Activated CD4-positive, alpha-beta T cell treated with anti-CD3 and anti-CD28 coated beads, Interleukin-2, amount 50 U/mL, for 48 hours (primary cell): ENCODE data around the gene MLLT3.

ENCODE experiments used
- DNase-seq, 2 experiments: peaks; one replicate each; pipeline ENCODE4 v3.0.0-alpha.2; 2020

Gene MLLT3

DNA sequence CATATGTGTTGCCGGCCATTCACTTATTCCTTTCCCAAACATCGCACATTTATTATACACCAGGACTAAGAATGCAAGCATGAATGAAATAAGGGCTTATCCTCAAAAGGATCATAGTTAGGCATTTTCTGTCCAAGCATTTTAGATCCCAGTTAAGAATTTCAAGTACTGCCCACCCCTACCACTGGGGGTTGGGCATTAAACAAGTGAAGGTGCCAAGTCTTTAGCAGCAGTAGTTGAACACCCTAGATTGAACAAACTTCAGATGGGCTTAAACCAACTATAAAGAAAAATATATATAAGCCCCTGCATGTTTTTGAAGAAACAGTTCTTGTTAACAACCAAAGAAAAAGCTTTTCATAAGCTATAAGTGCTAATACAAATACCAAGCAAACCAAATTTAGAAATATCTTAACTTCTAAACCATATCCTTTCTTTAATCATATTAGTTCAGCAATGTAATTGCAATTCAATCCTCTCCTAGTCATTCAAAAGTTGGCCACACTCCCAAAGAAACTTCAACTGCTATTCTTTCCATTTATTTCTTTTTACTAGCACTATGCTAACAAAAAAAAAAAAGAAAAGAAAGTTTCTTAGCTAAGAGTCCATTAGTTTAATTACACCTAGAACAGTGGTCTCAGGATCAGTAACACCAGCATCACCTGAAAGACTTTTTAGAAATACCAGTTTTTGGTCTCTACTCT, 149.8 kb downstream of the MLLT3 start:
- DNase-seq, result no peak

GRCh38 chr9:20466328-20467008, 155.8 kb downstream of the MLLT3 start:
- no peak for DNase-seq

DNA sequence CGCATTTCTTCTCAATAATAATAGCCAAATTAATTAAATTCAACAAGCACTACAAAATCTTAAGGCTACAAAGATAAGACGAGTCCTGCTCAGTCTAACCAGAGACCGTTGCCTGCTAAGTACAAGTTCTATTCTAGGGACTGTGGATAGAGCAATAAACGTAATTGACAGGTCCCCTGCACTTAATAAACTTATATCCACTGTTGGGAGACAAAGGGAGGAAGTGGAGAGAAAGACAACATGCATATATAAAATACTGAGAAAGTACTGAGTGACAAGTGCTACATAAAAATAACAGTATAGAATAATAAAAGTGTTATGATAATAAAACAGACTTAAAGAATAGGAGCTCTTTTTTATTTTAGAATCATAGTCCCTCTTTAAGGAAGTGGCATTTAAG, 158.1 kb downstream of the MLLT3 start:
- no peak for DNase-seq

GRCh38 chr9:20463823-20464222, 158.5 kb downstream of the MLLT3 start:
- DNase-seq, result no peak

- no peak for DNase-seq
Measured at GRCh38 chr9:20462410-20462809, 159.9 kb downstream of the MLLT3 start.

DNA sequence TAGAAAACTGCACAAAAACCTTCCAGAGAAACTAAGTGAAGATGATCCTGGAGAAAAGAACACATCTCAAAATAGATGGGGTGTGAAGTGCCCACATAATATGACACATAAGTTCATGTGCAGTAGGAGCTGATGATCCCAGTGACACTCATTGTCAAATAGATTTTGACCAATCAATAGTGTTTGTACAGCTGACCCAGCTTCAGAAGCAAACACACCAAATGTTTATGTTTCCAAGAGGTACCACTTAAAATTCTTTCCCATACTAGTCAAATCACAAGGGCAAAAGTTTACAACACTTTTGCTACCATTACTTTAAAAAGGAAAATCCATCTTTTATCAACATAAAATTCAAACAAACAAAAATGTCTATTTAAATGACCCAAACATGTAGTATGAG, 175.0 kb downstream of the MLLT3 start:
- no peak for DNase-seq

GRCh38 chr9:20446248-20446647, 176.1 kb downstream of the MLLT3 start:
- DNase-seq, result no peak

DNA sequence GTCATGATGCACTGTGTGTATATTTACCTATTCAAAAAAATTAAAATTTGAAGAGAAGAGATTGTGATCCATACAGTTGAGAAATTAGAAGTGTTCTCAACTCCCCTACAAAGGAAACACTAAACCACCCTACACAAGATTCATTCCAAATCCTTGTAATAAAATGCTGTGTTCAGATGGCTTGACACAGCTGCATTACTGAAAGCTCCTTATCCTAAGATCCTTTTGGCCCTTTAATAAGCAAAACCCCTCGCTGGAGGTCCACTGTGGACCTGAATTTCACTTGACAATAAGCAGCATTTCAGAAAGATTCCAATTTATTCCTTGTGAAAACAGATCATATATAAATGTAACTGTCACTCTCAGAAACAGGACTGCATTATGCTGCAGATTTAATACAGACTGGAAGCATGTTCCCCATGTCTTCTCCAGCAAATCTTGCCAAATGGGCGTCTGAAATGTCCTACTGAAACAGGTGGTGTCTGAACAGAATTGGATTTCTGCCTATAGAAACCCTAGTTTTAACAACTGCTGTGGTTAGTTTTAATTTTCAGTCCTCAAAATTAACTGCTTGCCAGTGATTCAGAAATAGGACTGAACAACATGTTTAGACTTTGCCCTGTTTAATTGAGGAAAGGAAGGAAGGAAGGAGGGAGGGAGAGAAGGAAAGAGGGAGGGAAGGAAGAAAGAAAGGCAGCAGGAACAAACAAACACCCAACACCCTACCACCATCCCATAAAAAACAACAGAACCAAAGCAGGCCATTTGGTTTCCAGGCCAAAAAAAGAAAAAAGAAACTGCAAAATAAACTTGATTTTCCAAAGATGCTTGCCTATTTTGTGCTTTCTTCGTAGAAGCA, 179.6 kb downstream of the MLLT3 start:
- DNase-seq, result no peak

- no peak for DNase-seq
Measured at GRCh38 chr9:20441711-20442423, 180.4 kb downstream of the MLLT3 start.

DNA sequence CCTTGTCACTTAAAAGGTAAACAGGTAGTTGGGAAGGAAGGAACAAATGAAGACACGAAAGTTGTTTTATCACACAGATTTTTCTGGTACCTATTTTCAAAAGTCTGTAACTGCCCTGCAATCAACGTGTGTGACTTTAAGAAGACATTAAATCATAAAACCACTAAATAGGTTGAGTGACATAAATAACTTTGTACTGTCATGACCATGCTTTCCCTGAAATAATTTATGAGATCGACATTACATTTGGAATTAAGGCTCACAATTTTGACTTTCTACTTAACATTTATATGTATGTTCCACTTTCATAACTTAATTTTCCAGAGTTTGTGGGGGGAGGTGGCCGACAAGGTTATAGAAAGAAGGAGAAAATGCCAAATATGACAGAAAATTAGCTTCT, 181.1 kb downstream of the MLLT3 start:
- DNase-seq, result no peak

DNA sequence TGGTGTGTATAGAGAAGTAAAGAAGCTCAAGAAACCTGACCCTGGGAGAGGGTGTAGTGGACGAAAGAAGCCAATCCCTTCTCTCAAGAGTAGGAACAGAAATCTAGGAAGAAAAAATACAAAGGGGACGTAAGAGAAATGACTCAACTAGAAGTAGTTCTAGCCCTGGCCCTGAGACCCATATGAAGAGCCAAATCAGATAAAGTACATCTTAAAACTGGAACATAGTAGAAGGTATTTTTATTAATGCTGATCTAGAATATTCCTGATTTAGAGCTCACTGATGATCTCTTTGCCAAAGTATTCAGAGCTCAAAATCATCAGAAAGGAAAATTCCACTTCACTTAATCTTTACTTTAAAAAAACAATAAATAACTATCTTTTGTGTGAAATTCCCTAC, 184.8 kb downstream of the MLLT3 start:
- no peak for DNase-seq

GRCh38 chr9:20436476-20437195, 185.7 kb downstream of the MLLT3 start:
- DNase-seq, result no peak

GRCh38 chr9:20428976-20429375, 193.3 kb downstream of the MLLT3 start:
- no peak for DNase-seq

DNA sequence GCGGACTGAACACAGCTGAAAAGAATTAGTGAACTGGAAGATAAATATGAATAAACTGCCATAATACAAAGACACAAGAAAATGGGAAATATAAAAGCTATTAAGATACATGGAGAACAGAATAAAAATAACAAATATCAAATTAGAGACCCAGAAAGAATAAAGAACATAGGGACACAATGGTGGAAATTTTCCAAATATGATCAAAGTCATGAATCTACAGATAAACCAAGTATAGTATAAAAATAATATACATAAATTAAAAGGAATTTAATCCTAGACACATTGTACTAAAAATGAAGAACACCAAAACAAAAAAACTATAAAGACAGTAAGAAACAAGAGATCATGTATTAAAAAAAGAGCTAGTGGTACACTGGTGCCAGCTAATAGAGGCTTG, 194.9 kb downstream of the MLLT3 start:
- DNase-seq, result no peak

- no peak for DNase-seq
Measured at GRCh38 chr9:20426019-20426418, 196.3 kb downstream of the MLLT3 start.

DNA sequence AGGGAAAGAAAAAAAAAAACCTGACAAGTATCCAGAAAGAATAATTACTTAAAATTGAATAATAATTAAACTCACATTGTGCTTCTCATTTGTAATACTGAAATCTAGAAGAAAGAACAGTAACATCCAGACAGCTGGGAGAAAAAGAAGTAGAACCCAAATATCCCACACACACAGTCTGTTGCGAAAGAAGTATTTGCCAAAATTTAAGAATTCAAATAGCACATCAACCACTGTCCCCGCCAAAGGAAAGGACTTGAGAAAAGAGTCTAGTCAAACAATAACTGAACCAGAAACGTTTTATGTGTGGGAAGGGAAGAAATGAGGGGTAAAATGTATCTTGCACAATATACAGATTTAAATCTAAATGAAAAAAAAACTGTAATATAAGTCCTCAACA, 202.8 kb downstream of the MLLT3 start:
- no peak for DNase-seq

- no peak for DNase-seq
Measured at GRCh38 chr9:20418485-20418884, 203.8 kb downstream of the MLLT3 start.

DNA sequence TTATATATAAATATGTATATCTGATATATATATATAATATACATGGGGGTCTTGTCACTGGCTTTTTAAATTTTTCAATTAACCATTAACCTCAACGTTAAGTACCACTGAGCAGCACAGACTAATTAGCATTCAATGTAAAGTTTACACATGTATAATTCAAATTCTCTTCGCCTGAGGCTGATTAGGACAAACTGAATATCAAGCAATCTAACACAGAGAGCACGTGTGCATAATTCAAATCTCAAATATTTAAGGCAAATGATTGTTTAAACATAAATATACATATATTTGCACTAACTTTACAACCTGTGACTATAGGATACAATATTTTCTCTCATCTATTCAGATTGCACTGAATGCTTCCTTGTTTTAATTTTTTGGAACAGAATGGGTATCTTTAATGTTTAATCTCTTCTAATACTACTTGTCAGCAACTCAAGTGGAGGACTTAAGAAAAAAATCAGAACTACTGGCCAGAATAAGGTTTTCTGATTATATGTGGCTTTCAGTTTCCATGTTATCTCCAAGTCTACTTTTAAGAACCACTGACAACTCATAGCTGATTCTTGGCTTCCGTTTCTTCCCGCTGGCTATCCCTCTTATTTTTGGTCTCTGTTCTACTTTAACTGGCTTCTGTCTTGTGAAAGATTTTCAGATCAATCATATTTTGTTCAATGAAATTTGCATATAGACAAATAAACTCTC, 204.8 kb downstream of the MLLT3 start:
- DNase-seq, result no peak

DNA sequence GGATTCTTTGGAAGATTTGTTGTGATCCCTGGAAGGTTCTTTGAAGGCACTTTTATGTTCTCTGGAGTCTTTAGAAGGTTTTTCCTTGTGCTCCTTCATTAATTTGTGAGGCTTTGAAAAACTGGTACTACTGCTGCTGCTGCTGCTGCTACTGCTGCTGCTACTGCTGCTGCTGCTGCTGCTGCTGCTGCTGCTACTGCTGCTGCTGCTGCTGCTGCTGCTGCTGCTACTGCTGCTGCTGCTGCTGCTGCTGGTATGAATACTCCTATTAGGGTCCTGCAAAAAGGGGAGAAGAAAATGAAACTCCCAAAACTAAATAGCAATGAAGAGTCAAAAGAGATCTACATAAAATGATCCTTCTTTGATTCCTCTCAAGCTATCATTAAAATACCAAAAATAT, 208.1 kb downstream of the MLLT3 start:
- DNase-seq, result no peak

DNA sequence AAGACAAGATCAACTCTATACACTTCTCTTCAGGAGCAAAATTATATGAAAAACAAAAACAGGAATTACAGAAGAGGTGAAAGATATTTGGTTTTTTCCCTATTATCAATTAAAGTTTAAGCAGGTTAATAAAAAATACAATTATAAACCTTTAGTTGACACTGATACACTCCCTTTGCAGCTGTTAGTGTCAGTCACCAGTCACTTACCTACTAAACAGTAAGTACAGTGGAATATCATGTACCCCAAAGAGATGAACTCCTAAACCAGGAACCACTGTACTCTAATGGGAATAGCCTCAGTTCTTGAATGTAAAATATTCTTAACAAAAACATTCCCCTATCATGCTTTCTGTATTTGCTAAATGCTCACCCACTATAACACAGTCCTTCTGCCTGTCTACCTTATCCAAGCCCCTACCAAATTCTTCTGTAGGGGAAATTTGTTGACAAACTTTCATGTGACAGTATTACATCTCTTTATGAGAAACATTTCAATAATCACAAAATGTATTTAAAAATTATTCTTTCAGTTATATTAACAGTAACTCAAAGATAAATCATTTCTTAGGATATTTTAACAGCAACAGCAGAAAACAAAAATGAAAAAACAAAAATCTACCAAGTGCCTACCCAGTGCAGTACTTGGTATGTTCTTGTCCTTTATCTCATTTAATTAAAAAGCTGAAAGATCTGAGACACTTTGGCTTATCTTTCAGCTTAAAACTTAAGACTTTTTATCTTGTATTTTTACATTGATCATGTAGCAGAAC, 212.8 kb downstream of the MLLT3 start:
- DNase-seq, result no peak

DNA sequence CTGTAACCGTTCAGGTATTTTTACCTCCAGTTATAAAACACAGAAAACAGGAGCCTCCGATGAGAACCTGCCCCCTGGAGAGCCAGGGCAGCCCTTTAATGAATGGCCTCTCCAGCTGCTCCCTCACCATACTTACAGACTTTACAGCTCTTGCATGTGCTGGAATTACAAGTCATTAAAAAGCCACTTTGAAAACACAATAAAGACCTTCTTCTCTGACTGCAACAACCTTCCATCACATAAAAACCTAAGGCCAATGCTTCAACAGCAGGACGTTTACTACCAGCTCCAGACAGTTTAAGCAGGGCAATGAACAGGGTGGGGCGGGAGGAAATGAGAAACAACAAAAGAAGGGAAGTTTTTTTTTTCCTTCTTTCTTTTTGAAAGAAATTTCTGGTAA, 213.8 kb downstream of the MLLT3 start:
- no peak for DNase-seq
